ENCODE data around the gene TRPM5. TPM values are rescaled to one million over a fixed set of nuclear protein-coding genes. Genes with fewer than 3 reads are reported as not detected.

Gene TRPM5
- total RNA-seq, 1 experiment from 2014 or later: 0.07 TPM

DNA sequence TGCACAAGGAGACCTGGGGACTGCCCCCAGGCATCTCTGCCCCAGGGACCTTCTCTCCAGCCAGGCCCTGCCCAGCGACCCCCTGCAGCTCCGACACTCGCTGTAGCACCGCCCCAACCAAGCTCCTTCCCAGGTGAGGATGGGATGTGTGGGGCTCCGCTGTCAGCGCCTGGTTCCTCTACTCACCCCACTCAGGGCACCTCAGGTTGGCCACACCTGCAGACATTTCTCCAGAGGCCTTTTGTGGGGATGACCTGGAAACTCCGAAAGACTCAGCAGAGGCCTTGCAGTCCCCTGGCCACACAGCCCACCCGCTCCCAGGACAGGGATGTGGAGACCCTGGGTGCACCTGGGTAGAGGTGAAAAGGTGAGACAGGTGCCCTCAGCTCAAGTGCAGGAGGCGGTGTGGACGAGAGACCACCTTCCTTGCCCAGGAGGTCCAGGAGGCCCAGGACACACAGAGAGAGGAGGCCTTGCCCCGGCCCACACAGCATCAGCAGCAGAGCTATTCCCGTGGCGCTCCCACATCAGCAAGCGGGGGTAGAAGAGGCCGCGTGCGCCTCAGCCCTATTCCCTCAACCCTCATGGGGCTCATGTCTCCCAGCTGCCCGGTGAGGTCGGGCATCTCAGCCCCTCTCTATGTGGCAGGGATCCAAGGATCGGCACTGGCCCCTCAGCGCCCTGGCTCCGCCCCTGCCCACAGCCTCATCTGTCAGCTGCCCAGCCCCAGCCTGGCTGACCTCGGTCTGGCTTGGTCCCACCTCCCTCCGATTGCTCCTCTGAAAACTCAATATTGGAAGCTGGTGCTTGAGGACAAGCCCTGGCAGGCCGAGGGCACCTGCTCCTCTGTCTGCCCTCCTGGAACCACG is 20.9 kb downstream of the TRPM5 start:
- no peak for ATAC-seq
- TF ChIP-seq, protein P1, sequence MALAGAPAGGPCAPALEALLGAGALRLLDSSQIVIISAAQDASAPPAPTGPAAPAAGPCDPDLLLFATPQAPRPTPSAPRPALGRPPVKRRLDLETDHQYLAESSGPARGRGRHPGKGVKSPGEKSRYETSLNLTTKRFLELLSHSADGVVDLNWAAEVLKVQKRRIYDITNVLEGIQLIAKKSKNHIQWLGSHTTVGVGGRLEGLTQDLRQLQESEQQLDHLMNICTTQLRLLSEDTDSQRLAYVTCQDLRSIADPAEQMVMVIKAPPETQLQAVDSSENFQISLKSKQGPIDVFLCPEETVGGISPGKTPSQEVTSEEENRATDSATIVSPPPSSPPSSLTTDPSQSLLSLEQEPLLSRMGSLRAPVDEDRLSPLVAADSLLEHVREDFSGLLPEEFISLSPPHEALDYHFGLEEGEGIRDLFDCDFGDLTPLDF (CRISPR knock-in tag; IDR thresholded peaks at IDR 0.05): no peak
- TF ChIP-seq HMGA2 (CRISPR knock-in tag; IDR thresholded peaks at IDR 0.05): no peak
- TF ChIP-seq, protein P2, sequence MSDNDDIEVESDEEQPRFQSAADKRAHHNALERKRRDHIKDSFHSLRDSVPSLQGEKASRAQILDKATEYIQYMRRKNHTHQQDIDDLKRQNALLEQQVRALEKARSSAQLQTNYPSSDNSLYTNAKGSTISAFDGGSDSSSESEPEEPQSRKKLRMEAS (CRISPR knock-in tag; IDR thresholded peaks at IDR 0.05): no peak
- TF ChIP-seq, protein P3, sequence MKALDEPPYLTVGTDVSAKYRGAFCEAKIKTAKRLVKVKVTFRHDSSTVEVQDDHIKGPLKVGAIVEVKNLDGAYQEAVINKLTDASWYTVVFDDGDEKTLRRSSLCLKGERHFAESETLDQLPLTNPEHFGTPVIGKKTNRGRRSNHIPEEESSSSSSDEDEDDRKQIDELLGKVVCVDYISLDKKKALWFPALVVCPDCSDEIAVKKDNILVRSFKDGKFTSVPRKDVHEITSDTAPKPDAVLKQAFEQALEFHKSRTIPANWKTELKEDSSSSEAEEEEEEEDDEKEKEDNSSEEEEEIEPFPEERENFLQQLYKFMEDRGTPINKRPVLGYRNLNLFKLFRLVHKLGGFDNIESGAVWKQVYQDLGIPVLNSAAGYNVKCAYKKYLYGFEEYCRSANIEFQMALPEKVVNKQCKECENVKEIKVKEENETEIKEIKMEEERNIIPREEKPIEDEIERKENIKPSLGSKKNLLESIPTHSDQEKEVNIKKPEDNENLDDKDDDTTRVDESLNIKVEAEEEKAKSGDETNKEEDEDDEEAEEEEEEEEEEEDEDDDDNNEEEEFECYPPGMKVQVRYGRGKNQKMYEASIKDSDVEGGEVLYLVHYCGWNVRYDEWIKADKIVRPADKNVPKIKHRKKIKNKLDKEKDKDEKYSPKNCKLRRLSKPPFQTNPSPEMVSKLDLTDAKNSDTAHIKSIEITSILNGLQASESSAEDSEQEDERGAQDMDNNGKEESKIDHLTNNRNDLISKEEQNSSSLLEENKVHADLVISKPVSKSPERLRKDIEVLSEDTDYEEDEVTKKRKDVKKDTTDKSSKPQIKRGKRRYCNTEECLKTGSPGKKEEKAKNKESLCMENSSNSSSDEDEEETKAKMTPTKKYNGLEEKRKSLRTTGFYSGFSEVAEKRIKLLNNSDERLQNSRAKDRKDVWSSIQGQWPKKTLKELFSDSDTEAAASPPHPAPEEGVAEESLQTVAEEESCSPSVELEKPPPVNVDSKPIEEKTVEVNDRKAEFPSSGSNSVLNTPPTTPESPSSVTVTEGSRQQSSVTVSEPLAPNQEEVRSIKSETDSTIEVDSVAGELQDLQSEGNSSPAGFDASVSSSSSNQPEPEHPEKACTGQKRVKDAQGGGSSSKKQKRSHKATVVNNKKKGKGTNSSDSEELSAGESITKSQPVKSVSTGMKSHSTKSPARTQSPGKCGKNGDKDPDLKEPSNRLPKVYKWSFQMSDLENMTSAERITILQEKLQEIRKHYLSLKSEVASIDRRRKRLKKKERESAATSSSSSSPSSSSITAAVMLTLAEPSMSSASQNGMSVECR (CRISPR knock-in tag; IDR thresholded peaks at IDR 0.05; ENCODE audit: borderline replicate concordance): no peak
- TF ChIP-seq ZNF219 (CRISPR knock-in tag; IDR thresholded peaks at IDR 0.05; ENCODE audit: borderline replicate concordance): no peak
- TF ChIP-seq RELA (CRISPR knock-in tag; IDR thresholded peaks at IDR 0.05; ENCODE audit: borderline replicate concordance): no peak
- TF ChIP-seq, protein P4, sequence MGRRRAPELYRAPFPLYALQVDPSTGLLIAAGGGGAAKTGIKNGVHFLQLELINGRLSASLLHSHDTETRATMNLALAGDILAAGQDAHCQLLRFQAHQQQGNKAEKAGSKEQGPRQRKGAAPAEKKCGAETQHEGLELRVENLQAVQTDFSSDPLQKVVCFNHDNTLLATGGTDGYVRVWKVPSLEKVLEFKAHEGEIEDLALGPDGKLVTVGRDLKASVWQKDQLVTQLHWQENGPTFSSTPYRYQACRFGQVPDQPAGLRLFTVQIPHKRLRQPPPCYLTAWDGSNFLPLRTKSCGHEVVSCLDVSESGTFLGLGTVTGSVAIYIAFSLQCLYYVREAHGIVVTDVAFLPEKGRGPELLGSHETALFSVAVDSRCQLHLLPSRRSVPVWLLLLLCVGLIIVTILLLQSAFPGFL (CRISPR knock-in tag; IDR thresholded peaks at IDR 0.05; ENCODE audit: borderline replicate concordance): no peak
- TF ChIP-seq, protein P5, sequence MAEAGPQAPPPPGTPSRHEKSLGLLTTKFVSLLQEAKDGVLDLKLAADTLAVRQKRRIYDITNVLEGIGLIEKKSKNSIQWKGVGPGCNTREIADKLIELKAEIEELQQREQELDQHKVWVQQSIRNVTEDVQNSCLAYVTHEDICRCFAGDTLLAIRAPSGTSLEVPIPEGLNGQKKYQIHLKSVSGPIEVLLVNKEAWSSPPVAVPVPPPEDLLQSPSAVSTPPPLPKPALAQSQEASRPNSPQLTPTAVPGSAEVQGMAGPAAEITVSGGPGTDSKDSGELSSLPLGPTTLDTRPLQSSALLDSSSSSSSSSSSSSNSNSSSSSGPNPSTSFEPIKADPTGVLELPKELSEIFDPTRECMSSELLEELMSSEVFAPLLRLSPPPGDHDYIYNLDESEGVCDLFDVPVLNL (CRISPR knock-in tag; IDR thresholded peaks at IDR 0.05; ENCODE audit: borderline replicate concordance, low read depth): no peak
- TF ChIP-seq, protein P6, sequence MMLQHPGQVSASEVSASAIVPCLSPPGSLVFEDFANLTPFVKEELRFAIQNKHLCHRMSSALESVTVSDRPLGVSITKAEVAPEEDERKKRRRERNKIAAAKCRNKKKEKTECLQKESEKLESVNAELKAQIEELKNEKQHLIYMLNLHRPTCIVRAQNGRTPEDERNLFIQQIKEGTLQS (CRISPR knock-in tag; conservative IDR thresholded peaks at IDR 0.05): no peak
- TF ChIP-seq MXD4 (CRISPR knock-in tag; IDR thresholded peaks at IDR 0.05; ENCODE audit: borderline replicate concordance): no peak
- H3K27me3 Mint-ChIP-seq (ENCODE audit: low read depth): peaks cover 4% of the 10 kb centered on the region
- ChIA-PET POLR2A (no interaction called here), CTCF (interaction anchor here (1.4 to 7.6 kb wide), 3 partner anchors 109 to 465 kb away, joined by 4 to 398 read pairs (median 82); partner anchors contain the start of genes C11orf21 and TSPAN32)
- no peak overlapping the region for H3K27ac Mint-ChIP-seq
- DNase-seq (ENCODE audit: low spot score): no peak
- no peaks in the 10 kb centered on the region for H3K4me1 Mint-ChIP-seq
- H3K36me3 Mint-ChIP-seq: no peaks in the 10 kb centered on the region
- H3K9me3 Mint-ChIP-seq: no peaks in the 10 kb centered on the region
- no peak overlapping the region for H3K4me3 Mint-ChIP-seq

DNA sequence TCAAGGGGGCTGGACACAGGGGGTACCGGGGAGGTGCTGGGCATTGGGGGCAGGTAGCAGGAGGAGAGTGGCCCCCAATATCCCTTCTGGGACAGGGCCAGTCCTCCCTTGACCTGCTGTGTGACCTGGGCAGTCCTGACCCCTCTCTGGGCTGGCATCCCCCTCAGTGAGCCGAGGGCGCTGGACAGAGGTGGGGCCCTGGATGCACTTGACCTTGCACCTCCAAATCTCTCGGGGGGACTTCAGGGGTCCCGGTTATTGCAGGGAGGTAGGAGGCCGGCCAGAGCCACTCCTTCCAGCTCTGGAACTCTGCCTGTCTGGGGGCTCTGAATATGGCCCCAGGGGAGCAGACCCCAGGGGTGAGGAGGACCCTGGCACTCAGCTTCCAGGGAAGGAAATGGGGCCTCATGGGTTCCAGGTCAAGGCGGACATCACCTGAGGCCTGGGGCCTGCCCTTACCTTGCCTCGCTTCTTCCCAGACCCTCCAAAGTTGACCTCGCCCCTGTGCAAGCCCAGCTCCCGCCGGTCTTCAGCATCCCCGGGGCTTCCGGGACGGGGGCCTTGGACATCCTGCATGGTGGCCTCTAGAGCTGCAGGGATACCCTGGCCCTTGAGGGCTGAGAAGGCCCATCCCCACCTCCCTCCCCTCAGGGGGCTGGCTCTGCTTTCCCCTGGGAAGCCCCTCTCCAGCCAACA is 21.7 kb downstream of the TRPM5 start:
- H3K4me3 Mint-ChIP-seq: no peak overlapping the region
- POLR2A ChIA-PET: no interaction called here
- no peak for TF ChIP-seq FOXK1 (CRISPR knock-in tag; IDR thresholded peaks at IDR 0.05)
- no peak for TF ChIP-seq FOXP1 (CRISPR knock-in tag; IDR thresholded peaks at IDR 0.05; ENCODE audit: borderline replicate concordance)
- no peak for TF ChIP-seq CBFB (CRISPR knock-in tag; IDR thresholded peaks at IDR 0.05; ENCODE audit: low read depth)
- TF ChIP-seq, protein P7, sequence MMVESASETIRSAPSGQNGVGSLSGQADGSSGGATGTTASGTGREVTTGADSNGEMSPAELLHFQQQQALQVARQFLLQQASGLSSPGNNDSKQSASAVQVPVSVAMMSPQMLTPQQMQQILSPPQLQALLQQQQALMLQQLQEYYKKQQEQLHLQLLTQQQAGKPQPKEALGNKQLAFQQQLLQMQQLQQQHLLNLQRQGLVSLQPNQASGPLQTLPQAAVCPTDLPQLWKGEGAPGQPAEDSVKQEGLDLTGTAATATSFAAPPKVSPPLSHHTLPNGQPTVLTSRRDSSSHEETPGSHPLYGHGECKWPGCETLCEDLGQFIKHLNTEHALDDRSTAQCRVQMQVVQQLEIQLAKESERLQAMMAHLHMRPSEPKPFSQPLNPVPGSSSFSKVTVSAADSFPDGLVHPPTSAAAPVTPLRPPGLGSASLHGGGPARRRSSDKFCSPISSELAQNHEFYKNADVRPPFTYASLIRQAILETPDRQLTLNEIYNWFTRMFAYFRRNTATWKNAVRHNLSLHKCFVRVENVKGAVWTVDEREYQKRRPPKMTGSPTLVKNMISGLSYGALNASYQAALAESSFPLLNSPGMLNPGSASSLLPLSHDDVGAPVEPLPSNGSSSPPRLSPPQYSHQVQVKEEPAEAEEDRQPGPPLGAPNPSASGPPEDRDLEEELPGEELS (CRISPR knock-in tag; IDR thresholded peaks at IDR 0.05): no peak
- TF ChIP-seq NFYB (CRISPR knock-in tag; conservative IDR thresholded peaks at IDR 0.05; ENCODE audit: low read depth): no peak
- TF ChIP-seq, protein P8, sequence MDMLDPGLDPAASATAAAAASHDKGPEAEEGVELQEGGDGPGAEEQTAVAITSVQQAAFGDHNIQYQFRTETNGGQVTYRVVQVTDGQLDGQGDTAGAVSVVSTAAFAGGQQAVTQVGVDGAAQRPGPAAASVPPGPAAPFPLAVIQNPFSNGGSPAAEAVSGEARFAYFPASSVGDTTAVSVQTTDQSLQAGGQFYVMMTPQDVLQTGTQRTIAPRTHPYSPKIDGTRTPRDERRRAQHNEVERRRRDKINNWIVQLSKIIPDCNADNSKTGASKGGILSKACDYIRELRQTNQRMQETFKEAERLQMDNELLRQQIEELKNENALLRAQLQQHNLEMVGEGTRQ (CRISPR knock-in tag; IDR thresholded peaks at IDR 0.05): no peak

More for the DNA sequence above, 21.7 kb downstream of the TRPM5 start:
- Mint-ChIP-seq H3K4me1 (no peaks in the 10 kb centered on the region), H3K36me3 (no peaks in the 10 kb centered on the region), H3K27ac (no peak overlapping the region), H3K27me3 (ENCODE audit: low read depth) (peaks cover 4% of the 10 kb centered on the region), H3K9me3 (no peaks in the 10 kb centered on the region)
- no peak for DNase-seq (ENCODE audit: low spot score)
- CTCF ChIA-PET: interaction anchor here (1.4 to 7.6 kb wide), 3 partner anchors 110 to 465 kb away, joined by 4 to 398 read pairs (median 82); partner anchors contain the start of genes C11orf21 and TSPAN32
- ATAC-seq: no peak

All from WTC11 (cell line).